ENCODE measurements around the gene ACTR3.

ACTR3 gene

DNA sequence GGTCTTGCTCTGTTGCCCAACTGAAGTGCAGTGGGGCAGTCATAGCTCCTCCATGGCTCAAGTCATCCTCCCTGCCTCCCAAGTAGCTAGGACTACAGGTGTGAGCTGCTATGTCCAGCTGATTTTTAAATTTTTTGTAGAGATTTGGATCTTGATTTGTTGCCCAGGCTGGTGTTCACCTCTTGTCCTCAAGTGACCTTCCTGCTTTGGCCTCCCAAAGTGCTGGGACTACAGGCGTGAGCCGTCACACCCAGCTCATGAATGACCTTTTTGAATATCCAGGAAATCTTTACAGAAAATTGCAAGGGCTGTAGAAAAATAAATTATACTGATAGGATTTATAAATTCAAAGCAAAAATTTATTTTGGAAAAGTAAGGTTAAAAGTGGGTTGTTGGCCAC, 17.4 kb downstream of the ACTR3 start:
- Histone ChIP-seq H3K79me2 (ENCODE audit: insufficient read depth, low read length) (peaks cover 100% of the 10 kb centered on the region), H3K9ac (ENCODE audit: low read depth, low read length) (no peak overlapping the region), H3K4me1 (ENCODE audit: insufficient read depth, low read length) (no peaks in the 10 kb centered on the region), H3K36me3 (ENCODE audit: insufficient read depth, low read length) (no peaks in the 10 kb centered on the region; the same call in 1 of the 2 replicates), H3K4me2 (ENCODE audit: insufficient read depth, low read length) (no peak overlapping the region), H2AFZ (ENCODE audit: low read depth, low read length) (no peak overlapping the region), H3K9me3 (ENCODE audit: insufficient read depth, low read length, severe bottlenecking) (no peaks in the 10 kb centered on the region), H3K4me3 (ENCODE audit: low read depth in 1 of 2, low read length in 2 of 2) (no peak overlapping the region), H3K27ac (ENCODE audit: low read length) (no peak overlapping the region), H3K27me3 (ENCODE audit: insufficient read depth, low read length, poor library complexity) (no peaks in the 10 kb centered on the region), H4K20me1 (ENCODE audit: insufficient read depth, low read length) (peaks cover 92% of the 10 kb centered on the region)
- ATAC-seq (ENCODE audit: insufficient read depth, low read depth) (no peak), DNase-seq (no peak)
- no peak for TF ChIP-seq CTCF (IDR thresholded peaks at IDR 0.05; ENCODE audit: borderline replicate concordance, extremely low read depth, low read length, poor library complexity, severe bottlenecking)
- TF ChIP-seq EZH2 (IDR thresholded peaks at IDR 0.05; ENCODE audit: borderline replicate concordance, low read depth, low read length, severe bottlenecking) = no peak

GRCh38 chr2:113910110-113910717, 20.3 kb downstream of the ACTR3 start:
- Histone ChIP-seq H3K9ac (ENCODE audit: low read depth, low read length) (no peak overlapping the region), H3K4me2 (ENCODE audit: insufficient read depth, low read length) (no peak overlapping the region), H3K36me3 (ENCODE audit: insufficient read depth, low read length) (peaks cover 20% of the 10 kb centered on the region), H2AFZ (ENCODE audit: low read depth, low read length) (no peak overlapping the region), H3K4me1 (ENCODE audit: insufficient read depth, low read length) (no peaks in the 10 kb centered on the region), H4K20me1 (ENCODE audit: insufficient read depth, low read length) (peaks cover 85% of the 10 kb centered on the region), H3K4me3 (ENCODE audit: low read depth in 1 of 2, low read length in 2 of 2) (no peak overlapping the region), H3K79me2 (ENCODE audit: insufficient read depth, low read length) (peaks cover 99% of the 10 kb centered on the region), H3K9me3 (ENCODE audit: insufficient read depth, low read length, severe bottlenecking) (no peaks in the 10 kb centered on the region), H3K27me3 (ENCODE audit: insufficient read depth, low read length, poor library complexity) (no peaks in the 10 kb centered on the region), H3K27ac (ENCODE audit: low read length) (no peak overlapping the region)
- DNase-seq (no peak), ATAC-seq (ENCODE audit: insufficient read depth, low read depth) (peak; percentile 27; the same call in 1 of the 3 replicates)
- TF ChIP-seq CTCF (IDR thresholded peaks at IDR 0.05; ENCODE audit: borderline replicate concordance, extremely low read depth, low read length, poor library complexity, severe bottlenecking) (no peak), EZH2 (IDR thresholded peaks at IDR 0.05; ENCODE audit: borderline replicate concordance, low read depth, low read length, severe bottlenecking) (no peak)

GRCh38 chr2:113910967-113911678, 21.2 kb downstream of the ACTR3 start:
- no peak overlapping the region for H3K4me2 ChIP-seq (ENCODE audit: insufficient read depth, low read length)
- TF ChIP-seq CTCF (IDR thresholded peaks at IDR 0.05; ENCODE audit: borderline replicate concordance, extremely low read depth, low read length, poor library complexity, severe bottlenecking) (no peak), EZH2 (IDR thresholded peaks at IDR 0.05; ENCODE audit: borderline replicate concordance, low read depth, low read length, severe bottlenecking) (no peak)
- peaks cover 30% of the 10 kb centered on the region for H3K36me3 ChIP-seq (ENCODE audit: insufficient read depth, low read length)
- H3K4me3 ChIP-seq (ENCODE audit: low read depth in 1 of 2, low read length in 2 of 2) = no peak overlapping the region
- DNase-seq (no peak), ATAC-seq (ENCODE audit: insufficient read depth, low read depth) (no peak)
- peaks cover 82% of the 10 kb centered on the region for H4K20me1 ChIP-seq (ENCODE audit: insufficient read depth, low read length)
- no peak overlapping the region for H3K27ac ChIP-seq (ENCODE audit: low read length)
- H3K79me2 ChIP-seq (ENCODE audit: insufficient read depth, low read length) = peaks cover 99% of the 10 kb centered on the region
- H3K4me1 ChIP-seq (ENCODE audit: insufficient read depth, low read length) = no peaks in the 10 kb centered on the region
- no peak overlapping the region for H2AFZ ChIP-seq (ENCODE audit: low read depth, low read length)
- no peaks in the 10 kb centered on the region for H3K27me3 ChIP-seq (ENCODE audit: insufficient read depth, low read length, poor library complexity)
- H3K9ac ChIP-seq (ENCODE audit: low read depth, low read length) = no peak overlapping the region
- no peaks in the 10 kb centered on the region for H3K9me3 ChIP-seq (ENCODE audit: insufficient read depth, low read length, severe bottlenecking)

All from DND-41 (cell line).